HEK293T (cell line): ENCODE results near the gene ATG2B.

ENCODE experiments used
- FOXA1 ChIP-seq: fragments of 450-650 bp; IDR thresholded peaks from 2 replicates; pipeline ENCODE4 v1.6.1; 2016; ENCODE audit warnings: mild to moderate bottlenecking
- NFRKB ChIP-seq: fragments of 450-650 bp; IDR thresholded peaks from 2 replicates; pipeline ENCODE4 v1.6.1; 2016; ENCODE audit warnings: mild to moderate bottlenecking, moderate library complexity
- PKNOX1 ChIP-seq: fragments of 450-650 bp; IDR thresholded peaks from 2 replicates; pipeline ENCODE4 v1.6.1; 2016
- SUZ12 ChIP-seq: fragments of 450-650 bp; IDR thresholded peaks from 2 replicates; pipeline ENCODE4 v1.6.1; 2016; ENCODE audit warnings: mild to moderate bottlenecking

- no peak for TF ChIP-seq NFRKB
- TF ChIP-seq SUZ12: no peak
- TF ChIP-seq PKNOX1: no peak
- no peak for TF ChIP-seq FOXA1
Measured at GRCh38 chr14:96351986-96352385, 11.2 kb downstream of the ATG2B start.
